C1 segment of cervical spinal cord (tissue), 14 donors: ENCODE measurements around the gene GYPB.
"Not testable (repeated sequence)": the region's sequence is repeated elsewhere in the genome, so short reads cannot be mapped to it uniquely, and the experiment has no call there.

Experiments used
- DNase-seq, 14 donors: peaks; one replicate each; lab custom pipeline; 2025; lab: John Stamatoyannopoulos, UW

The GYPB gene

GRCh38 chr4:144014808-144015207, 4.4 kb downstream of the GYPB start:
- no peak for DNase-seq

- not testable (repeated sequence) for DNase-seq
Measured at GRCh38 chr4:144008602-144009001, 10.6 kb downstream of the GYPB start.

GRCh38 chr4:144007960-144008359, 11.2 kb downstream of the GYPB start:
- not testable (repeated sequence) for DNase-seq

- DNase-seq: not testable (repeated sequence)
Measured at GRCh38 chr4:144006200-144006803, 12.9 kb downstream of the GYPB start.

- DNase-seq: not testable (repeated sequence)
Measured at GRCh38 chr4:144005558-144005953, 13.6 kb downstream of the GYPB start.

GRCh38 chr4:144004868-144005557, 14.2 kb downstream of the GYPB start:
- not testable (repeated sequence) for DNase-seq

GRCh38 chr4:144003890-144004265, 15.3 kb downstream of the GYPB start:
- DNase-seq: not testable (repeated sequence)

- DNase-seq: not testable (repeated sequence)
Measured at GRCh38 chr4:144003205-144003889, 15.8 kb downstream of the GYPB start.

- DNase-seq: not testable (repeated sequence)
Measured at GRCh38 chr4:144000331-144000995, 18.7 kb downstream of the GYPB start.

GRCh38 chr4:143996193-143996592, 23.0 kb downstream of the GYPB start:
- not testable (repeated sequence) for DNase-seq

- DNase-seq: not testable (repeated sequence)
Measured at GRCh38 chr4:143991761-143992160, 27.4 kb downstream of the GYPB start.

GRCh38 chr4:143990717-143991116, 28.5 kb downstream of the GYPB start:
- not testable (repeated sequence) for DNase-seq

- DNase-seq: no peak
Measured at GRCh38 chr4:143986180-143986579, 33.0 kb downstream of the GYPB start.

- not testable (repeated sequence) for DNase-seq
Measured at GRCh38 chr4:143980776-143981175, 38.4 kb downstream of the GYPB start.

- DNase-seq: not testable (repeated sequence)
Measured at GRCh38 chr4:143975527-143975926, 43.7 kb downstream of the GYPB start.

GRCh38 chr4:143974021-143974420, 45.2 kb downstream of the GYPB start:
- DNase-seq: not testable (repeated sequence)

GRCh38 chr4:143961075-143961474, 58.1 kb downstream of the GYPB start:
- DNase-seq: no peak

GRCh38 chr4:143955306-143955705, 63.9 kb downstream of the GYPB start:
- not testable (repeated sequence) for DNase-seq

- DNase-seq: not testable (repeated sequence)
Measured at GRCh38 chr4:143951458-143951972, 67.7 kb downstream of the GYPB start.

GRCh38 chr4:143950967-143951366, 68.2 kb downstream of the GYPB start:
- DNase-seq: not testable (repeated sequence)

GRCh38 chr4:143950185-143950584, 69.0 kb downstream of the GYPB start:
- DNase-seq: not testable (repeated sequence)

GRCh38 chr4:143947493-143947892, 71.7 kb downstream of the GYPB start:
- not testable (repeated sequence) for DNase-seq
